ENCODE results near the gene TMEM171. TPM values are rescaled to one million over a fixed set of nuclear protein-coding genes. Genes with fewer than 3 reads are reported as not detected.

TMEM171 gene
- total RNA-seq, 1 experiment from 2014 or later, result 1.7 TPM

- ATAC-seq (no peak), DNase-seq (ENCODE audit: low spot score) (no peak)
- no peaks in the 10 kb centered on the region for H3K27me3 Mint-ChIP-seq (ENCODE audit: low read depth)
- TF ChIP-seq, protein P1, sequence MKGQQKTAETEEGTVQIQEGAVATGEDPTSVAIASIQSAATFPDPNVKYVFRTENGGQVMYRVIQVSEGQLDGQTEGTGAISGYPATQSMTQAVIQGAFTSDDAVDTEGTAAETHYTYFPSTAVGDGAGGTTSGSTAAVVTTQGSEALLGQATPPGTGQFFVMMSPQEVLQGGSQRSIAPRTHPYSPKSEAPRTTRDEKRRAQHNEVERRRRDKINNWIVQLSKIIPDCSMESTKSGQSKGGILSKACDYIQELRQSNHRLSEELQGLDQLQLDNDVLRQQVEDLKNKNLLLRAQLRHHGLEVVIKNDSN (CRISPR knock-in tag; IDR thresholded peaks at IDR 0.05), result no peak
- TF ChIP-seq NR3C1 (CRISPR knock-in tag; conservative IDR thresholded peaks at IDR 0.05; ENCODE audit: low read depth) (no peak), IRF2 (CRISPR knock-in tag; IDR thresholded peaks at IDR 0.05; ENCODE audit: borderline replicate concordance, low read depth) (no peak), JAZF1 (CRISPR knock-in tag; IDR thresholded peaks at IDR 0.05) (no peak), ZNF121 (CRISPR knock-in tag; IDR thresholded peaks at IDR 0.05) (no peak), ZNF512 (CRISPR knock-in tag; IDR thresholded peaks at IDR 0.05; ENCODE audit: borderline replicate concordance) (no peak), ZNF416 (CRISPR knock-in tag; IDR thresholded peaks at IDR 0.05) (no peak), AR (CRISPR knock-in tag; IDR thresholded peaks at IDR 0.05) (no peak), ZNF219 (CRISPR knock-in tag; IDR thresholded peaks at IDR 0.05; ENCODE audit: borderline replicate concordance) (no peak), GTF2I (CRISPR knock-in tag; conservative IDR thresholded peaks at IDR 0.05) (no peak), ETV6 (CRISPR knock-in tag; IDR thresholded peaks at IDR 0.05) (no peak), ATF2 (CRISPR knock-in tag; IDR thresholded peaks at IDR 0.05; ENCODE audit: borderline replicate concordance, low read depth) (no peak), GABPB1 (CRISPR knock-in tag; IDR thresholded peaks at IDR 0.05) (no peak)
- TF ChIP-seq, protein P2, sequence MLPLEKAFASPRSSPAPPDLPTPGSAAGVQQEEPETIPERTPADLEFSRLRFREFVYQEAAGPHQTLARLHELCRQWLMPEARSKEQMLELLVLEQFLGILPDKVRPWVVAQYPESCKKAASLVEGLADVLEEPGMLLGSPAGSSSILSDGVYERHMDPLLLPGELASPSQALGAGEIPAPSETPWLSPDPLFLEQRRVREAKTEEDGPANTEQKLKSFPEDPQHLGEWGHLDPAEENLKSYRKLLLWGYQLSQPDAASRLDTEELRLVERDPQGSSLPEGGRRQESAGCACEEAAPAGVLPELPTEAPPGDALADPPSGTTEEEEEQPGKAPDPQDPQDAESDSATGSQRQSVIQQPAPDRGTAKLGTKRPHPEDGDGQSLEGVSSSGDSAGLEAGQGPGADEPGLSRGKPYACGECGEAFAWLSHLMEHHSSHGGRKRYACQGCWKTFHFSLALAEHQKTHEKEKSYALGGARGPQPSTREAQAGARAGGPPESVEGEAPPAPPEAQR (CRISPR knock-in tag; IDR thresholded peaks at IDR 0.05), result no peak
- TF ChIP-seq, protein P3, sequence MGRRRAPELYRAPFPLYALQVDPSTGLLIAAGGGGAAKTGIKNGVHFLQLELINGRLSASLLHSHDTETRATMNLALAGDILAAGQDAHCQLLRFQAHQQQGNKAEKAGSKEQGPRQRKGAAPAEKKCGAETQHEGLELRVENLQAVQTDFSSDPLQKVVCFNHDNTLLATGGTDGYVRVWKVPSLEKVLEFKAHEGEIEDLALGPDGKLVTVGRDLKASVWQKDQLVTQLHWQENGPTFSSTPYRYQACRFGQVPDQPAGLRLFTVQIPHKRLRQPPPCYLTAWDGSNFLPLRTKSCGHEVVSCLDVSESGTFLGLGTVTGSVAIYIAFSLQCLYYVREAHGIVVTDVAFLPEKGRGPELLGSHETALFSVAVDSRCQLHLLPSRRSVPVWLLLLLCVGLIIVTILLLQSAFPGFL (CRISPR knock-in tag; IDR thresholded peaks at IDR 0.05; ENCODE audit: borderline replicate concordance), result no peak
- TF ChIP-seq, protein P4, sequence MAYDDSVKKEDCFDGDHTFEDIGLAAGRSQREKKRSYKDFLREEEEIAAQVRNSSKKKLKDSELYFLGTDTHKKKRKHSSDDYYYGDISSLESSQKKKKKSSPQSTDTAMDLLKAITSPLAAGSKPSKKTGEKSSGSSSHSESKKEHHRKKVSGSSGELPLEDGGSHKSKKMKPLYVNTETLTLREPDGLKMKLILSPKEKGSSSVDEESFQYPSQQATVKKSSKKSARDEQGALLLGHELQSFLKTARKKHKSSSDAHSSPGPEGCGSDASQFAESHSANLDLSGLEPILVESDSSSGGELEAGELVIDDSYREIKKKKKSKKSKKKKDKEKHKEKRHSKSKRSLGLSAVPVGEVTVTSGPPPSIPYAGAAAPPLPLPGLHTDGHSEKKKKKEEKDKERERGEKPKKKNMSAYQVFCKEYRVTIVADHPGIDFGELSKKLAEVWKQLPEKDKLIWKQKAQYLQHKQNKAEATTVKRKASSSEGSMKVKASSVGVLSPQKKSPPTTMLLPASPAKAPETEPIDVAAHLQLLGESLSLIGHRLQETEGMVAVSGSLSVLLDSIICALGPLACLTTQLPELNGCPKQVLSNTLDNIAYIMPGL (CRISPR knock-in tag; IDR thresholded peaks at IDR 0.05), result no peak
- peaks cover 32% of the 10 kb centered on the region for H3K4me1 Mint-ChIP-seq
- H3K36me3 Mint-ChIP-seq, result no peaks in the 10 kb centered on the region
- no peak overlapping the region for H3K4me3 Mint-ChIP-seq
- H3K9me3 Mint-ChIP-seq, result no peaks in the 10 kb centered on the region
- H3K27ac Mint-ChIP-seq, result no peak overlapping the region
- CTCF ChIA-PET, result interaction anchor here (0.6 to 2.7 kb wide), 9 partner anchors 9 to 83 kb away, joined by 3 to 22 read pairs (median 4); partner anchors contain the start of gene TMEM171
- POLR2A ChIA-PET, result no interaction called here
Measured at GRCh38 chr5:73135021-73135420, 14.6 kb downstream of the TMEM171 start.

Measured in WTC11 (cell line).